Measurements from ENCODE around the gene TMEM117.

TMEM117 gene

DNA sequence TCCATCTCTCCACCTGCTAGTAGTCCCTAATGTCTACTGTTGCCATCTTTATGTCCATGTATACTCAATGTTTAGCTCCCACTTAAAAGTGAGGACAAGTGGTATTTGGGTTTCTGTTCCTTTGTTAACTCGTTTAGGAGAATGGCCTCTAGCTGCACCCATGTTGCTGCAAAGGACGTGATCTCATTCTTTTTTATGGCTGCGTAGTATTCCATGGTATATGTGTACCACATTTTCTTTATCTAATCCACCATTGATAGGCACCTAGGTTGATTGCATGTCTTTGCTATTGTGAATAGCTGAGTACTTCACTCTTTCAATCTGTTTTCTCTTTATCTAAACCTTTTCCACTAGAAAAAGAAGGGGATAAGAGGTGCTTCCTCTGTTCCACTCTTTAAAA is 130.0 kb downstream of the TMEM117 start:
- Histone ChIP-seq H3K4me1 (ENCODE audit: control insufficient read depth in 1 of 2, insufficient read depth in 2 of 2, low read length in 2 of 2) (no peaks in the 10 kb centered on the region), H3K27ac (ENCODE audit: low read length) (no peak overlapping the region), H3K36me3 (ENCODE audit: control insufficient read depth in 1 of 2, insufficient read depth in 2 of 2, low read length in 2 of 2) (no peaks in the 10 kb centered on the region), H3K4me3 (ENCODE audit: low read depth in 1 of 2, low read length in 2 of 2) (no peak overlapping the region), H3K9me3 (ENCODE audit: control insufficient read depth in 1 of 2, low read length in 2 of 2) (no peaks in the 10 kb centered on the region), H3K27me3 (ENCODE audit: low read depth, low read length) (no peaks in the 10 kb centered on the region)

DNA sequence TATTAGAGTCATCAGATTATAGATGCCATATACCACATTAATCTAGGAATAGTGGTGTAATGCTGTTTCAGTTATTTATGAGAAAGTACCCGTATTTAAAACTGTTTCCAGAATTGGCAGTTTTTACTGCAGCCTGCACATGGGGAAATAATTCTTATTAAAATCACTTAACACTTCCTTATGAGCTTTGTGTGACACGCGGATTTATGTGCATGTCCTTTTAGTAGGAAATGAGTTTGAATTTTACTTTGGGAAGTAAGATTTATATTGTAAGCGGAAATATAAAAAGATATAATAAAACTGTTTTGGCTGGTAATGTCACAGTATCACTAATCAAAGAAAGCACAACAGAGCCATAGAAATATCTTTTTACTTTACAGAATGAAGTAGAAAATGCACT is 132.9 kb downstream of the TMEM117 start:
- H3K36me3 ChIP-seq (ENCODE audit: control insufficient read depth in 1 of 2, insufficient read depth in 2 of 2, low read length in 2 of 2) = peaks cover 0 to 4% of the 10 kb centered on the region in 2 donors

GRCh38 chr12:43969882-43970281 is 134.0 kb downstream of the TMEM117 start:
- Histone ChIP-seq H3K27me3 (ENCODE audit: low read depth, low read length) (no peaks in the 10 kb centered on the region), H3K36me3 (ENCODE audit: control insufficient read depth in 1 of 2, insufficient read depth in 2 of 2, low read length in 2 of 2) (peaks cover 0 to 4% of the 10 kb centered on the region in 2 donors), H3K27ac (ENCODE audit: low read length) (no peak overlapping the region), H3K4me3 (ENCODE audit: low read depth in 1 of 2, low read length in 2 of 2) (no peak overlapping the region), H3K9me3 (ENCODE audit: control insufficient read depth in 1 of 2, low read length in 2 of 2) (peaks cover 0 to 3% of the 10 kb centered on the region in 2 donors), H3K4me1 (ENCODE audit: control insufficient read depth in 1 of 2, insufficient read depth in 2 of 2, low read length in 2 of 2) (no peaks in the 10 kb centered on the region)

More for the DNA sequence above, 132.9 kb downstream of the TMEM117 start:
- no peaks in the 10 kb centered on the region for H3K4me1 ChIP-seq (ENCODE audit: control insufficient read depth in 1 of 2, insufficient read depth in 2 of 2, low read length in 2 of 2)
- no peak overlapping the region for H3K4me3 ChIP-seq (ENCODE audit: low read depth in 1 of 2, low read length in 2 of 2)
- H3K27me3 ChIP-seq (ENCODE audit: low read depth, low read length) = no peaks in the 10 kb centered on the region
- peaks cover 0 to 3% of the 10 kb centered on the region in 2 donors for H3K9me3 ChIP-seq (ENCODE audit: control insufficient read depth in 1 of 2, low read length in 2 of 2)
- H3K27ac ChIP-seq (ENCODE audit: low read length) = no peak overlapping the region

GRCh38 chr12:43973385-43973784 is 137.5 kb downstream of the TMEM117 start:
- no peak overlapping the region for H3K27ac ChIP-seq (ENCODE audit: low read length)
- H3K27me3 ChIP-seq (ENCODE audit: low read depth, low read length) = no peaks in the 10 kb centered on the region
- H3K4me1 ChIP-seq (ENCODE audit: control insufficient read depth in 1 of 2, insufficient read depth in 2 of 2, low read length in 2 of 2) = no peaks in the 10 kb centered on the region
- H3K4me3 ChIP-seq (ENCODE audit: low read depth in 1 of 2, low read length in 2 of 2) = no peak overlapping the region
- peaks cover 0 to 4% of the 10 kb centered on the region in 2 donors for H3K36me3 ChIP-seq (ENCODE audit: control insufficient read depth in 1 of 2, insufficient read depth in 2 of 2, low read length in 2 of 2)
- peaks cover 0 to 3% of the 10 kb centered on the region in 2 donors for H3K9me3 ChIP-seq (ENCODE audit: control insufficient read depth in 1 of 2, low read length in 2 of 2)

DNA sequence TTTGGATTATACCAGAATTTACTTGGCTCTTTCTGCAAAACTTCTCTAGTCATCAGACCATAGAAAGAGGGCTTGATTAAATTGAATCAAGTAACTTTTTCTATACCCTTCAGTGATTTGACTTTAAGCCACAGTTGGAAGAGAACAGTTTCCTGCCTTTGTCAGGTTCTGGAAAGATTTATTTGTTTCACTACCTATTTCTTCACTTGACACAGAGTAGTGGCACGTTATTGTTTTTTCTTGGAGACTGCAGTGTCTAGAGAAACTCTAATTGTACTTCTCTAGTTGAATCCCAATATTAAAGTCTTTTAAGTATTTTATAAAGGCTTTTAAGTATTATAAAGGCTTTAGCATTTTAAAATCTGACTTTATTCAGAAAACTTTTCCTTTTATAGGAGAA is 138.1 kb downstream of the TMEM117 start:
- peaks cover 0 to 3% of the 10 kb centered on the region in 2 donors for H3K9me3 ChIP-seq (ENCODE audit: control insufficient read depth in 1 of 2, low read length in 2 of 2)
- H3K36me3 ChIP-seq (ENCODE audit: control insufficient read depth in 1 of 2, insufficient read depth in 2 of 2, low read length in 2 of 2) = peaks cover 0 to 4% of the 10 kb centered on the region in 2 donors
- no peaks in the 10 kb centered on the region for H3K27me3 ChIP-seq (ENCODE audit: low read depth, low read length)
- H3K4me1 ChIP-seq (ENCODE audit: control insufficient read depth in 1 of 2, insufficient read depth in 2 of 2, low read length in 2 of 2) = no peaks in the 10 kb centered on the region
- H3K27ac ChIP-seq (ENCODE audit: low read length) = no peak overlapping the region
- H3K4me3 ChIP-seq (ENCODE audit: low read depth in 1 of 2, low read length in 2 of 2) = no peak overlapping the region

GRCh38 chr12:43976027-43976426 is 140.1 kb downstream of the TMEM117 start:
- H3K4me3 ChIP-seq (ENCODE audit: low read depth in 1 of 2, low read length in 2 of 2) = no peak overlapping the region
- H3K36me3 ChIP-seq (ENCODE audit: control insufficient read depth in 1 of 2, insufficient read depth in 2 of 2, low read length in 2 of 2) = peaks cover 0 to 4% of the 10 kb centered on the region in 2 donors
- no peak overlapping the region for H3K27ac ChIP-seq (ENCODE audit: low read length)
- no peaks in the 10 kb centered on the region for H3K27me3 ChIP-seq (ENCODE audit: low read depth, low read length)
- no peaks in the 10 kb centered on the region for H3K4me1 ChIP-seq (ENCODE audit: control insufficient read depth in 1 of 2, insufficient read depth in 2 of 2, low read length in 2 of 2)
- peaks cover 0 to 3% of the 10 kb centered on the region in 2 donors for H3K9me3 ChIP-seq (ENCODE audit: control insufficient read depth in 1 of 2, low read length in 2 of 2)

DNA sequence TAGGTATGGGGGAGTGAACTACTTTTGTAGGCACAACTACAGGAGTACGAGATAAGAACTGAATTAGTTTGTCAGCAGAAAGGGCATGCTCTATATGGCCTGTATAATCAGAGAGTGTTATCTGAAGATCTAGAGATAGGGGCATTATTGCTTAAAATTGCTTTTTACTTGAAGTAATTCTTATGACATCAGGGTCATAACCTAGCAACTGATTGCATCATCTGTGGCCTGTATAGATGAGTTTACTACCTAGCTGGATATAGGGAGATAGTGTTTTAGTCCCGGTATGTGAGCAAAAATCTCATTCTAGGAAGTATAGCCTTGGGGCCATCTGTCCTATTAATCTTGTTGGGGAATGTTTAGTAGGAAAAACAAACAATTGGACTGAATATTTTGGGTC is 142.7 kb downstream of the TMEM117 start:
- Histone ChIP-seq H3K27ac (ENCODE audit: low read length) (no peak overlapping the region), H3K36me3 (ENCODE audit: control insufficient read depth in 1 of 2, insufficient read depth in 2 of 2, low read length in 2 of 2) (no peaks in the 10 kb centered on the region), H3K4me3 (ENCODE audit: low read depth in 1 of 2, low read length in 2 of 2) (no peak overlapping the region), H3K9me3 (ENCODE audit: control insufficient read depth in 1 of 2, low read length in 2 of 2) (no peaks in the 10 kb centered on the region), H3K4me1 (ENCODE audit: control insufficient read depth in 1 of 2, insufficient read depth in 2 of 2, low read length in 2 of 2) (peaks cover 0 to 3% of the 10 kb centered on the region in 2 donors), H3K27me3 (ENCODE audit: low read depth, low read length) (no peaks in the 10 kb centered on the region)

- Histone ChIP-seq H3K4me3 (ENCODE audit: low read depth in 1 of 2, low read length in 2 of 2) (no peak overlapping the region), H3K9me3 (ENCODE audit: control insufficient read depth in 1 of 2, low read length in 2 of 2) (no peaks in the 10 kb centered on the region), H3K36me3 (ENCODE audit: control insufficient read depth in 1 of 2, insufficient read depth in 2 of 2, low read length in 2 of 2) (no peaks in the 10 kb centered on the region), H3K27ac (ENCODE audit: low read length) (no peak overlapping the region), H3K4me1 (ENCODE audit: control insufficient read depth in 1 of 2, insufficient read depth in 2 of 2, low read length in 2 of 2) (peaks cover 0 to 3% of the 10 kb centered on the region in 2 donors), H3K27me3 (ENCODE audit: low read depth, low read length) (no peaks in the 10 kb centered on the region)
These were observed 143.6 kb downstream of the TMEM117 start for GRCh38 chr12:43979450-43979849.

DNA sequence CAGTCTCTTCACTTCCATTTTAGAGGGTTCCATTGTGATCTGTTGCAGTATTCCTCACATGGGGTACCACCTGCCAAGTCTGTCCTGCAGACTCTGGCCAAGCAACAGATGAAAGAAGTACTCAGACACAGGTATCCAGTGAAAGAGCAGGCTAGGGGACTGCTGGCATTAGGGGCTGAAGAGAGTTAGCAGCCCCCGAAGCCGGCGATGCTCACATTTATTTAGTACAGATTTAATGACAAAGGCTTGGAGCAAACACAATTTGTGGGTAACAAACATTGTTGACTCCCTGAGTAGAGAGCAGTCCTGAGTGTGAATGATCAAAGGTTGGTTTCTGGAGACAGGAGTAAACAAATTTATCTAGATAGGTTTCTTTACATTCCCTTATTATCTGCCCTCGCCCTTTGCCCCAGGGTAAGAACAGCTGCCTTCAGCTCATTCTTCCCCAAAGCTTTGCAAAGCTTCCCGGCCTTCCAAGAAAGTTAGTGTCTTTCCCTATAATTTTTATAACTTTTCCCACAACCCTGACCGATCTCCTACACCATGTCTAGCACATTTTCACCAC is 144.8 kb downstream of the TMEM117 start:
- H3K4me3 ChIP-seq (ENCODE audit: low read depth in 1 of 2, low read length in 2 of 2) = no peak overlapping the region
- H3K27ac ChIP-seq (ENCODE audit: low read length) = no peak overlapping the region
- no peaks in the 10 kb centered on the region for H3K9me3 ChIP-seq (ENCODE audit: control insufficient read depth in 1 of 2, low read length in 2 of 2)
- peaks cover 0 to 3% of the 10 kb centered on the region in 2 donors for H3K4me1 ChIP-seq (ENCODE audit: control insufficient read depth in 1 of 2, insufficient read depth in 2 of 2, low read length in 2 of 2)
- no peaks in the 10 kb centered on the region for H3K27me3 ChIP-seq (ENCODE audit: low read depth, low read length)
- H3K36me3 ChIP-seq (ENCODE audit: control insufficient read depth in 1 of 2, insufficient read depth in 2 of 2, low read length in 2 of 2) = no peaks in the 10 kb centered on the region

- Histone ChIP-seq H3K36me3 (ENCODE audit: control insufficient read depth in 1 of 2, insufficient read depth in 2 of 2, low read length in 2 of 2) (no peaks in the 10 kb centered on the region), H3K4me1 (ENCODE audit: control insufficient read depth in 1 of 2, insufficient read depth in 2 of 2, low read length in 2 of 2) (peaks cover 0 to 3% of the 10 kb centered on the region in 2 donors)
These were observed 145.8 kb downstream of the TMEM117 start for GRCh38 chr12:43981726-43982125.

GRCh38 chr12:43982544-43982943 is 146.7 kb downstream of the TMEM117 start:
- Histone ChIP-seq H3K27ac (ENCODE audit: low read length) (no peak overlapping the region), H3K4me3 (ENCODE audit: low read depth in 1 of 2, low read length in 2 of 2) (no peak overlapping the region), H3K9me3 (ENCODE audit: control insufficient read depth in 1 of 2, low read length in 2 of 2) (no peaks in the 10 kb centered on the region), H3K4me1 (ENCODE audit: control insufficient read depth in 1 of 2, insufficient read depth in 2 of 2, low read length in 2 of 2) (peaks cover 0 to 3% of the 10 kb centered on the region in 2 donors), H3K27me3 (ENCODE audit: low read depth, low read length) (no peaks in the 10 kb centered on the region), H3K36me3 (ENCODE audit: control insufficient read depth in 1 of 2, insufficient read depth in 2 of 2, low read length in 2 of 2) (no peaks in the 10 kb centered on the region)

More at GRCh38 chr12:43981726-43982125, 145.8 kb downstream of the TMEM117 start:
- Histone ChIP-seq H3K9me3 (ENCODE audit: control insufficient read depth in 1 of 2, low read length in 2 of 2) (no peaks in the 10 kb centered on the region), H3K27ac (ENCODE audit: low read length) (no peak overlapping the region), H3K4me3 (ENCODE audit: low read depth in 1 of 2, low read length in 2 of 2) (no peak overlapping the region), H3K27me3 (ENCODE audit: low read depth, low read length) (no peaks in the 10 kb centered on the region)
